HK-2 (cell line): Measurements from ENCODE around the gene C10orf88.
A peak's percentile ranks its signal among the peaks of the same experiment; 100 is the strongest.
"Not testable (repeated sequence)": the region's sequence is repeated elsewhere in the genome, so short reads cannot be mapped to it uniquely, and the experiment has no call there.

Experiments used
- DNase-seq: peaks from one replicate; pipeline ENCODE4 v3.0.0-alpha.2; 2018; ENCODE audit not compliant: unreplicated experiment

C10orf88 gene

DNA sequence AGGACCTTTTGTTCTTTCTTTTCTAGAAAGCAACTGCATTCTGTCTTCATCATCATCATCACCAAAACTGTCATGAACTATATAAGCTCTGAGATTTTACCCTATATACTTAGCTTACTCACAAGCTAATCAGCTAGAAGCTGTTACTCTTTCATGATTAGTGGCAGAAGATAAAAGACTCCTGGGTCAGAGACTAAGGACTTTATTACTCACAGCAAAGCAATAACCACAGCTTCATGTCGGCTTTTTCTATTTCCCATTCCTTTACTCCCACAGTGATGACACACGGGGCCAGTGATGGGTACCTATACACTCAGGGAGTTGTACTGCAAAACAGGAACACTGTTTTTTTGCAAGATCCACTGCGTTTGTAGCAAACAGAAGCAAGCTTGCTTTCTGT lies 8.4 kb upstream of the C10orf88 start:
- DNase-seq = no peak

DNA sequence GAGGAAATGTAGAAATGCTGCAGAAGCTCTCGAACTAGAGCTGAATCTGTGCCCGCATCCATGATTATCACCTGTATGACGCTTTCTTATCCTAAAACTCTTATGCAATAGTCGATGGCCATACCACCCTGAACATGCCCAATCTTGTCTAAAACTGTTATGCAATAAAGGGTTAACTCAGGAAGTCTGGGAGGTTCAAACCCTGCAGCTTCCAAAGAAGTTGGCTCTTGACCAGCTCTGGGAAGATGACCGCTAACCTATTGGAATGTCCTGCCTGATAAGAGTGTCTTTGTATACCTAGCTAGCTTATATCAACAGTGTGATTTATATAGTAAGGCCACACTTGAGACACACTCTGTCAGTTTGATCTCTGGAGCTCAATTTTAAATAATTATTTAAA lies 3.4 kb upstream of the C10orf88 start:
- no peak for DNase-seq

DNA sequence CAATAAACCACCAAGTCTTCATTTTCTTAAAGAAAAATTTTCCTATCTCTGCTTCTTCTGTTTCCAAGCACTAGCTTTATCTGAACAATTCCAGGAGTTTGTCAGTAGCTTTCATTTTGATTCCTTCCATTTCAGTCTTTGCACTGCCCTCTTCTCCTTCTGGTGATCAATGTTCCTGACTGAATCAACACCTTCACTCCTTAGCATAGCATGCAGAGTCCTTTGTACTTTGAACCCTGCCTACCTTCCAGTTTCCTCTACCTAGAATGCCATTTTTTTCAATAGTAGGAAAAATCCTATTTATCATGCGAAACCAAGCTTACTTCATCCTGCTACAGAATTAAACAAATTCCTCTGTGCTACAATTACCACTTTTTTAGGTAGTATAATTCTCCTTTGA lies 1.9 kb upstream of the C10orf88 start:
- DNase-seq = no peak

DNA sequence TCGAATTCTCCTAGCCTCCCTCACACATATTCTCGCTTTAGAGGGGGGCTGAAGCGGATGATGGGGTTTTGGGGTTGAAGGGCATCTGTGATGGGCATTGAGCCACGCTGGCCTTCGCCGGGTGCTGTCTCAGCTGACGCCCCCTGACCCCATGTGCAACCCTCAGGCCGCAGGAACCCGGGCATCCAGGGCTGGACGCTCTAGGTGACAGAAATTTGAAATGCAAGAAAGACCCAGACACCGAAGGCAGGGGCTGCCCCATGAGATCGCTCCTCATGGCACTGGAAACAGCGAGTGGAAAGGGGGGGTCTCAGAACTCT lies 664 bp upstream of the C10orf88 start:
- DNase-seq = no peak

DNA sequence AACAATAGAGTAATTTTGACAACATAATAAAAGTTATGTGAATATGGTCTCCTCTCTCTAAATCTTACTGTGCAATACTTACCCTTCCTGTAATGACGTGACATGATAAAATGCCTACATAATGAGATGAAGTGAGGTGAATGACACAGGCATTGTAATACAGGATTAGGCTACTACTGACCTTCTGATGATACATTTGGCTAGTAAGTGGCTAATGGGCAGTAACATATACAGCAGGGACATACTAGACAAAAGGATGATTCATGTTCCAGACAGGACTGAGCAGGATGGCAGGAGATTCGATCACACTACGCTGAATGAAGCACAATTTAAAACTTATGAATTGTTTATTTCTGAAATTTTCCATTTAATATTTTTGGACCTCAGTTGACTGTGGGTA lies 4.7 kb downstream of the C10orf88 start:
- no peak for DNase-seq

DNA sequence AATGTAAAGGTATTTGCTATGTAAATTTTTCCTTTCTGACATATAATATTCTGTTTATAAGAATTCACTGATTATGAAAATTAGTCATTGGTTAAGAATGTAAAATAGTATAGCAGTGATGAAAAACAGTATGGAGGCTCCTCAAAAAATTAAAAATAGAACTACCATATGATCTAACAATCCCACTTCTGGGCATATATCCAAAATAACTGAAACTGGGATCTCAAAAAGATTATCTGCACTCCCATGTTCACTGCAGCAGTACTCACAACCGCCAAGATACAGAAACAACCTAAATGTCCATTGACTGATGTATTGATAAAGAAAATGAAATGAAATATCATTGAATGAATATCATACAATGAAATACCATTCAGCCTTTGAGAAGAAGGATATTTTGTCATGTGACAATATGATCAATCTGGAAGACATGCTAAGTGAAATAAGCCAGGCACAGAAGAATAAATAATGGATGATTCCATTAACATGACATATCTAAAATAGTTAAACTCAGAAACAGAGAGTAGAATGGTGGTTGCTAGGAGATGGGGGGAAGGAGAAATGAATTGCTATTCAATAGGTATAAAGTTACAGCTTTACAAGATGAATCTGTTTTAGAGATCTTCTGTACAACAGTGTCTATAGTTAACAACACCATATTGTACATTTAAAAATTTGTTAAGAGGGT lies 14.0 kb downstream of the C10orf88 start:
- no peak for DNase-seq

DNA sequence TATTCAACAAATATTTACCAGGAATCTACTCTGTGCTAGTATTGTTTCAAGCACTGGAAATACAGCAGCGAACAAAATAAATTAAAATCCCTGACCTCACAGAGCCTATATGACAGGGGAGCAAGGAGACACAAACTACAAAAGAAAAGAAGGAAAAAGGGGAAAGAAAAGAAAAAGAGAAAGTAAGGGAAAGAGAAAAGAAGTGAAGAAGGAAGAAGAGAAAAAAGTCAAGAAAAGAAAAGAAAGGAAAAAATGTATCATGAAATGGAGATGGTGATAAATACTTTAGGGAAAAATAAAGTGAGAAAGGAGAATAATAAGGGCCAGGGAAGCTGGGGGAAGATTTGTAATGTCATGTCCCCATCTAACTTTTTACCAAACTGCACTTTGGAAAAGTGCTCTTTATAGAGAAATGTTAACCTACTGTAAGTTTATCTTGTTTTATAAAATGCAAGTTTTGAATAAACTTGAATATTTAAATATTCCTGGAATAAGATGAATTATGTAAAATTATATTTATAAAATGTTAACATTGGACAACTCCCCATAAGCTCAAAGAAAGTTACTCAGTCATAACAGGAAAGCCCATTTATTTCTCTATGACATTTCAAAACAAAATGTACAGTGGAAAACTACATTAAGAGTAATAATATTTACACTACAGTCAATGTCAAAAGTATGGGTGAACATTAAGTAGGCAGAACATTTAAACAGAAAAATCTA lies 14.7 kb downstream of the C10orf88 start:
- DNase-seq = no peak

DNA sequence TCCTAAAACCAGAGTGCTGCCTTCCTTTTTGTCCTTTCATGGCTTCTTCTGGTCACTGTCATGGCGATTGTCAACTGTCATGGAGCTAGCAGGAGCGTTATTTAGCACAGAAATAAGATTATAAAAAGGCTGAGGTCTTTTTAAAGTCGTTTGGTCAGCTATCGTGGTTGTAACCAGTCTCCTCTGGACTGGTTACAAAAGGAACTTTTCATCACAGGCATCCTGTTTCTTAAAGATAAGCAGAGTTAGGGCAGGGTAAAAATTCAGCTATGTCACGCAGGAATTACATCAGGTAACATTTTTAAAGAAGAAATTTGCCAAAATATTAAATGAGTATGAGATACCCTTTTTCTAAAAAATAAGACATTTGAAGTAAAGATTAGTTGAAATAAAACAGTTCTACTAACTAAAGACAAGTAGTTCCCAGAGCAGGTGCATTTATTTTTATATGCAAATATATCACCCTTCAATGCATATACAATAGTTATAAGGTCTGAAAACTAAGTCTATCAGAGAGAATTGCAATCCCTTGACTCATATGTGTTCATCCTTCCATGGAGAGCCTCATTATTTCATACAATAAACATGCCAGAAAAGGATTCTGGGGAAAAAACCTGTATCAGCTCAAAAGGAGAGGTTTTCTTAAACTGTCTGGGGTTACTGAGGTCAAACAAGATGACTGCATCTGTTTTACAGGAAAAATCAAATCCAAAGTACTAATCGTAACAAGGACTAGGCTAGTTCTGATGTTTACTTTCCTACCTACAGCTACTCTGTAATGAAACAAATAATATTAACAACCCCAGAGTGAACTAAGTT lies 22.7 kb downstream of the C10orf88 start:
- DNase-seq = no peak

DNA sequence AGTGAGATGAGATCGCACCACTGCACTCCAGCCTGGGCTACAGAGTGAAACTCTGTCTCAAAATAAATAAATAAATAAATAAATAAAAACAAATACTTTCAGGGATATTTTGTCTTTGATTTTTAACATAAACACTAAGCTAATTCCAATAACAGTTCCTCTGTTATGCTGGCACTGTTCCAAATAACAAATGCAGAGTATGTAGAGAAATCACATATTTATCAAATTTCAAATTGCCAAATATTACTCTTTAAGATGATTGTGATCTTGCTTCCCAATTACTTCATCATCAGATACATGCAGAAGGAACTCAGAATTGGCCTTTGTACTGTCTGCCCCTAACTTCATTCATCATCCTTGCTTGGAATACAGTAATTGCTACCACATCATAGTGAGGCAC lies 23.9 kb downstream of the C10orf88 start:
- no peak for DNase-seq

DNA sequence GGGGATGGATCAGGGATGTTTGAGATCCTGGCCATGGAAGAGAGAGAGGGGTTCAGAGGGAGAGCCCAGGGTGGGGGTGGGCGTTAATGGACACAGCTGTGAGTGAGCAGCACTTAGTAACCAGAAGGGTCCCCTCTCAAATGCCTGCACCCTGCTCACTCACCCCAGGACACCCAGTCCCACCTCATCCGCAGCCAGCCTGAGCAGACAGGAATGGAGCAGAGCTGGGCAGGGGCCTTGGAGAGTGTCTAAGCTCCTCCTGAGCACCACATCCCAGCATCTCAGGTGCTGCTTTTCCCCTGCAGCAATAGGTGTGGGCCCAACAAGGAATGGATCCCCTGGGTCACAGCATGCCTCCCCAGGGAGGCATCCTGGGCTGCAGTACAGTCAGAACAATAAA lies 38.3 kb downstream of the C10orf88 start:
- DNase-seq = no peak

DNA sequence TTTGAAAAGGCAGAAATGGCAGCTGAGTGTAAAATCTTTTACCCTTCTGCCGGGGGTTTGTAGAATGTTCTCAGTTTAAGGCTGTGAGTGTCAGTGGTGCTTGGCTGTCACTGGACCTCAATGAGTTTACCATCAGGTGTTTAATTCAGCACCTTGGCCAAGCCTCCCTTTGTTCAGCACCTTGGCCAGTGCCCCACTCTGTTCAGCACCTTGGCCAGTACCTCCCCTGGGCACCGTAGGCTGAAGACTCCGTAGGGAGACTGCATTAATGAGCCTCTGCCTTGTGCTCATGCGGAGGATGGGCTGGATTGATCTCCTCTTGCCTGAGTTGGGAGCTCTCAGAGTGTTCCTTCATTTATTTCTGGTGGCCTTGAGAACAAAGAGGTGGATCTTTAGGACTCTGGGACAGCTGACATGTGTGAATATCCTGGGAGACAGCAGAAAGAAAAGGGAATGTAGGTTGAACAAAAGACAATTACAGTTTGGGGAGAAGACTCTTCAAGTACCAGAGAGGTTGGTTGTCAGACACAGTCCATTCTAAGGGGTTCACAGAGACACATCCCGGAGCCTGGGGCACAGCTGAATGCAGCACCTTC lies 42.0 kb downstream of the C10orf88 start:
- peak; percentile 75 for DNase-seq

DNA sequence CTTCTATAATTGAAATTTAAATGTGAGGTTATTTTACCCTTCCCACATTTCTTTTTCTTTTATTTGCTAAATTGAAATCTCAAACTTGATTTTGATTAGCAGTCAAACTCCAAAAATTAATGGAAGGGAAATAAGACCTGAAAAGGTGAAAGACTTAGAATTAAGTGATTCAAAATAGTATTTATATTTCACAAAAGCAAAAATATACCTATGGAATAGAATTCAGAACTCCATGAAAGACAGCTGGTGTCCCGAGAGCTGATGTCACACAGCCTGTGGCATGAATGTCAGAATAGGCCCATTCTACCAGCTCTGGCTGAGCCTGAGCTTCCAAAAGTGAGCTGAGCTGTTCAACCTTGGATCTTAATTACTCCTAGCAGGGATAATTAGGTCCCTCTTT lies 43.7 kb downstream of the C10orf88 start, which contains the start of gene FAM24A:
TSS of gene FAM24A (plus strand) at position 301 of the 400 bp plus-strand sequence. CDS start 1,025 bp downstream, outside the sequence.
- DNase-seq = no peak

DNA sequence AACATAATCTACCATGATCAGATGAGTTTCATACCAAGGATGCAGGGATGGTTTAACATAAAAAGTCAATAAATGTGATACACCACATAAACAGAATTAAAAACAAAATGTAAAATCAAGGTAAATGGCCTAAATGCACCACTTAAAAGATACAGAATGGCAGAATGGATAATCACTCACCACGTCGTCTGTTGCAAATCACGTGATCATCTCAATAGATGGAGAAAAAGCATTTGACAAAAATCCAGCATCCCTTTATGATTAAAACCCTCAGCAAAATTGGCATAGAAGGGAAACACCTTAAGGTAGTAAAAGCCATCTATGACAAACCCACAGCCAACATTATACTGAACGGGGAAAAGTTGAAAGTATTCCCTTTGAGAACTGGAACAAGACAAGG lies 50.2 kb downstream of the C10orf88 start:
- not testable (repeated sequence) for DNase-seq

DNA sequence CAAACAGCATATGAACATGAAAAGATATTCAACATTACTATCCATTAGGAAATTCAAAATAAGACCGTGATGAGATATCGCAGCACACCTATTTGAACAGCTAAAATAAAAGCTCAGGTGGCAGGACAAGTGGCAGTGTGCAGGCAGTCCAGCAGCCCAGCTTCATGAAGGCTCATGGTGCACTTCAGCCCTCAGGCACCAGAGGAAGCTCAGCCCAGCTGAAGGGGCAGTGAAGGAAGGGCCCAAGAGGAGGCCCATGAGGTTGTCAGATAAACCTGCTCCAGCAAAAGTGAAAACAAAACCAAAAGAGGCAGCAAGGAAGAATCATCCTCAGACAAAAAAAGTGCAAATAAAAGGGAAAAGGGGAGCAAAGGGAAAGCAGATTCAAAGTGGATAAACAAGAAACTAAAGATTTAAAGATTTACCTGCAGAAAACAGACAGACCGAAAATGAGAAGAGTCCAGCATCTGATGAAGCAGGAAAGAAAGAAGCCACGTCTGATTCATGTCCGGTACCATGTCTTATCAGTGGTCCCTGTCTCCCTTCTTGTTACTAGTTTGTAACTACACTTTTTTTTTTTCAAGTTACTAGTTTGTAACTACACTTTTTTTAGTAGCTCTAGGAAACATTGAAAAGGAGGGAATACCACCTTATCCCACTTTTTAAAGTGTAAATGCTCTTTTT lies 59.6 kb downstream of the C10orf88 start:
- DNase-seq = no peak

DNA sequence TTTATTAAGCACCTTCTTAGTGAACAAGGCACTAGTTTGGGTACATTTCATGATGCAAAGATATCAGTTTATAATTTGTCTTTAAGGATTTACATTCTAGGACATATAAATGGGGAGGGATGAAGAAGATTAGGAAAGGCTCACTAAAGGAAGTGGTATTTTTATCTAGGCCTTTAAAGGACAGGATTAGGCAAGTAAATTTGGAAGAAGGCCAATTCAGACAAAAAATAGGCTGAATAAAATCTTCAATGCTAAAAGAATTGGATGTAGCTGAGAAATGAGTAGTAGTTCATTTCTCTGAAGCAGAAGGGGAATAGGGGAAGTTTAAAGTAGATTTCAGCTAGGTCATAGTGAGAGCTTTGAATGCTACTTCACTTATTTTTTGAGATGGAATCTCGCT lies 69.9 kb downstream of the C10orf88 start:
- no peak for DNase-seq

DNA sequence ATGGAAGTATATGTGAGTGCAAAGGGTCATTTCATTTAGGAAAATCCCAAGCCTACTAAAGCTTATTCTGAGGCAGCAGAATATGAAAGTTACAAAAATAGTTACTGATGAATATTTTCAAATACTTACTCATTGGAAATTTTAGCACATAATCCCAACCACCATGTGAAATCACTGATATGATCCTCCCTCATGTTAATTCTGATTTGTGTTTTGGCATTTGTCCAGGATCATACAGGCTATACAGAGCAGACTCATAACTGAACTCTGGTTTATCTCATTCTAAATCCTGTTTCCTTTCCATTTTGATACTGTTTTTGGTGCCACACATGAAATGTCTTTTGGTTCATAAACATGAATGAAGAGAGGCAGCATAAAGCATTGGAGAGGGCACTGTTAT lies 71.3 kb downstream of the C10orf88 start:
- no peak for DNase-seq
